K562 (cell line): ENCODE data around the gene DOCK7. TPM values are rescaled to one million over a fixed set of nuclear protein-coding genes. Genes with fewer than 3 reads are reported as not detected.

Experiments used
- ATAC-seq: fragments of 200-7000 bp; cut with Tn5 transposase; 3 replicates; pipeline ENCODE4 v1.9.1; 2020; ENCODE audit warnings: moderate library complexity
- BruUV-seq: library from RNA; stranded (reverse); fragments of 400-500 nt; replicated peaks from 2 replicates; lab custom pipeline; 2021; lab: Mats Ljungman, UMichigan
- CTCF ChIA-PET: fragments of 300-600 bp; formaldehyde crosslinking; extraction: SDS; loops from one replicate; lab custom pipeline; 2021; ENCODE audit warnings: low intra/inter-chr PET ratio; lab: Yijun Ruan, JAX
- POLR2A ChIA-PET: fragments of 300-600, 350-650 bp; sonication (Branson Sonifier 250); formaldehyde crosslinking; extraction: SDS; loops from one replicate; lab custom pipeline; 2021; ENCODE audit warnings: antibody characterized with exemption, inconsistent platforms; lab: Yijun Ruan, JAX
- DNase-seq, 4 experiments: peaks; one replicate each; pipeline versions ENCODE4 v3.0.0 to v3.0.0-alpha.2; 2011 to 2018; ENCODE audit warnings: low spot score in 3 of 4, mixed read lengths in 3 of 4; ENCODE audit errors: extremely low read depth in 1 of 4
- FAIRE-seq: peaks from 2 replicates; lab custom pipeline; 2011; peaks lifted over from hg19 to GRCh38; lab: Jason Lieb, UNC
- H2AFZ ChIP-seq: 2 replicates; pipeline ENCODE4 v1.6.0; 2011; ENCODE audit warnings: low read depth, low read length, control low read depth, inconsistent platforms
- H3K27ac ChIP-seq: fragments of 200-600 bp; 3 replicates; pipeline ENCODE4 v1.8.0; 2011; ENCODE audit warnings: low read depth, mild to moderate bottlenecking, control low read depth, inconsistent platforms, low read length, moderate library complexity, mixed read lengths; ENCODE audit errors: extremely low read depth
- H3K27me3 ChIP-seq, 2 experiments: fragments of 300-600 bp in 1 of 2; 2 replicates in 1 of 2; 3 replicates in 1 of 2; pipeline versions ENCODE4 v1.6.0 to v1.8.0; 2011; ENCODE audit warnings: inconsistent platforms in 2 of 2, low read length in 2 of 2, mild to moderate bottlenecking in 1 of 2, mixed read lengths in 1 of 2, moderate library complexity in 1 of 2; ENCODE audit not compliant: control insufficient read depth in 2 of 2, insufficient read depth in 2 of 2
- H3K36me3 ChIP-seq: fragments of 300-600 bp; 3 replicates; pipeline ENCODE4 v1.8.0; 2011; ENCODE audit warnings: mild to moderate bottlenecking, low read length, inconsistent platforms; ENCODE audit not compliant: control insufficient read depth, insufficient read depth
- H3K4me1 ChIP-seq, 2 experiments: fragments of 200-600 bp in 1 of 2; replicated peaks in 1 of 2; 2 replicates in 1 of 2; 3 replicates in 1 of 2; pipeline versions ENCODE4 v1.5.1 to v1.8.0; 2011; ENCODE audit warnings: inconsistent platforms in 2 of 2, low read length in 2 of 2, mild to moderate bottlenecking in 1 of 2, mixed read lengths in 1 of 2, moderate library complexity in 1 of 2; ENCODE audit not compliant: control insufficient read depth in 2 of 2, insufficient read depth in 2 of 2
- H3K4me2 ChIP-seq: 2 replicates; pipeline ENCODE4 v1.6.1; 2011; ENCODE audit warnings: low read length, control low read depth, inconsistent platforms, mixed read lengths; ENCODE audit not compliant: insufficient read depth
- H3K4me3 ChIP-seq: fragments of 200-600 bp; sonication (generic), shearing (Covaris generic); 2 replicates; pipeline ENCODE4 v1.5.1; 2016; ENCODE audit warnings: control low read depth, inconsistent platforms
- H3K79me2 ChIP-seq: fragments of 200-600 bp; 3 replicates; pipeline ENCODE4 v1.8.0; 2011; ENCODE audit warnings: low read length, inconsistent platforms; ENCODE audit not compliant: control insufficient read depth, insufficient read depth
- H3K9ac ChIP-seq, 2 experiments: 2 replicates each; pipeline versions ENCODE4 v1.6.0 to v1.6.1; 2011; ENCODE audit warnings: low read depth in 2 of 2, low read length in 2 of 2, control low read depth in 1 of 2, inconsistent platforms in 1 of 2, mild to moderate bottlenecking in 1 of 2, mixed read lengths in 1 of 2; ENCODE audit not compliant: insufficient read depth in 1 of 2
- H3K9me1 ChIP-seq: one replicate; pipeline ENCODE4 v1.6.0; 2011; ENCODE audit warnings: inconsistent platforms, mild to moderate bottlenecking, low read length, moderate library complexity; ENCODE audit not compliant: control insufficient read depth, insufficient read depth
- H3K9me3 ChIP-seq: replicated peaks from 2 replicates; pipeline ENCODE4 v1.5.1; 2011; ENCODE audit warnings: low read depth, low read length, inconsistent platforms; ENCODE audit not compliant: control insufficient read depth, insufficient read depth
- H4K20me1 ChIP-seq: replicated peaks from 2 replicates; pipeline ENCODE4 v1.6.1; 2011; ENCODE audit warnings: low read length, inconsistent platforms, mixed read lengths; ENCODE audit not compliant: control insufficient read depth, insufficient read depth
- CTCF ChIP-seq, 3 experiments: IDR thresholded peaks in 2 of 3; conservative IDR thresholded peaks in 1 of 3; 2 replicates each; pipeline ENCODE4 v1.5.1; 2011 to 2012; ENCODE audit warnings: low read length in 3 of 3, mild to moderate bottlenecking in 3 of 3, control low read depth in 2 of 3, improper control_type of control experiment in 1 of 3, inconsistent platforms in 1 of 3, low read depth in 1 of 3, mixed read lengths in 1 of 3, moderate library complexity in 1 of 3; ENCODE audit not compliant: insufficient read depth in 2 of 3
- CUX1 ChIP-seq: fragments of 200-800 bp; sonication (Bioruptor generic); IDR thresholded peaks from 2 replicates; pipeline ENCODE4 v1.6.1; 2016; ENCODE audit warnings: missing genetic modification characterization, missing compliant biosample characterization
- ZNF511 ChIP-seq: sonication (generic); formaldehyde crosslinking; IDR thresholded peaks from 2 replicates; pipeline ENCODE4 v1.8.0; 2022; ENCODE audit warnings: mild to moderate bottlenecking, missing genetic modification reagents
- WGBS: fragments of 100-300 bp; shearing (Covaris generic); methylation state at CpG from one replicate; pipeline ENCODE4 v1.1.6; 2016; ENCODE audit warnings: low coverage, mixed read lengths; ENCODE audit not compliant: insufficient coverage; ENCODE audit errors: missing lambda C conversion rate; 5-methylcytosine and 5-hydroxymethylcytosine counted together
- in situ Hi-C: fragments of 300-500 bp; cut with MboI; formaldehyde crosslinking; loops from 4 replicates; pipeline ENCODE4 v1.15.0; 2018; ENCODE audit warnings: inconsistent platforms, mixed read lengths
- intact Hi-C: fragments of 100-400 bp; cut with micrococcal nuclease; formaldehyde crosslinking; loops from 2 replicates; pipeline ENCODE4 v1.14.2; 2022
- polyA plus RNA-seq, 8 experiments: library from polyadenylated mRNA; depleted of rRNA in 4 of 8; stranded (reverse) in 5 of 8; unstranded in 3 of 8; fragments of >200 nt; fragmentation: Nextera tagmentation in 2 of 8; fragmentation: Illumina TruSeq in 1 of 8; extraction: Ambion mirVana in 2 of 8; extraction: Trizol in 1 of 8; gene quantifications; 2 replicates each; pipeline versions ENCODE4 v1.2.1 to v1.2.3, GENCODE V29; 2011 to 2014; ENCODE audit warnings: inconsistent platforms in 1 of 8, missing spikeins in 1 of 8
- total RNA-seq, 7 experiments: library from RNA; depleted of rRNA in 6 of 7; stranded (reverse); fragments of >200 nt in 6 of 7; fragmentation: Illumina TruSeq in 2 of 7; extraction: Trizol in 2 of 7; gene quantifications; 2 replicates each; pipeline versions ENCODE4 v1.2.1 to v1.2.3, GENCODE V29; 2011 to 2021; ENCODE audit warnings: low replicate concordance in 1 of 7

Gene DOCK7
- total and polyA plus RNA-seq, 9 of the 15 experiments (the other 6 are each of a cell fraction or from before 2014, with no cell fraction given) = 4.9 to 35.1 (median 12.6) TPM

- no peak for DNase-seq
- FAIRE-seq = no peak
- intact Hi-C loops = loop anchor here (5.0 kb wide), 1 partner anchor 1382 kb away; no protein-coding TSS in a partner anchor
- H2AFZ ChIP-seq = no peak overlapping the region
- ChIA-PET POLR2A (no interaction called here), CTCF (no interaction called here)
- no peaks in the 10 kb centered on the region for H3K9me3 ChIP-seq
- in situ Hi-C loops = no loop called here
- no peak overlapping the region for H3K4me3 ChIP-seq
- peaks cover 6% of the 10 kb centered on the region; the same call in 1 of the 2 replicates for H4K20me1 ChIP-seq
- BruUV-seq = no TSS peak
- H3K9ac ChIP-seq = no peak overlapping the region
- peaks cover 0 to 5% of the 10 kb centered on the region in 2 experiments; a peak in 1 of 5 replicates for H3K27me3 ChIP-seq
- H3K36me3 ChIP-seq = no peaks in the 10 kb centered on the region
- no peak for ATAC-seq
- no peak overlapping the region for H3K27ac ChIP-seq
- 91% methylated on average over 12 of the region's 12 CpGs for WGBS
- H3K79me2 ChIP-seq = peaks cover 35% of the 10 kb centered on the region
- no peak overlapping the region for H3K4me2 ChIP-seq
- TF ChIP-seq ZNF511 = no peak
- H3K9me1 ChIP-seq = no peaks in the 10 kb centered on the region
- H3K4me1 ChIP-seq = peaks cover 2 to 17% of the 10 kb centered on the region in 2 experiments; a peak in 4 of 5 replicates
Measured at GRCh38 chr1:62434618-62435001, 253.6 kb downstream of the DOCK7 start.

GRCh38 chr1:62433861-62434617 lies 254.1 kb downstream of the DOCK7 start:
- 86% methylated on average over 10 of the region's 10 CpGs for WGBS
- Histone ChIP-seq H3K27ac (no peak overlapping the region), H3K36me3 (no peaks in the 10 kb centered on the region), H4K20me1 (peaks cover 6% of the 10 kb centered on the region; the same call in 1 of the 2 replicates), H3K9ac (no peak overlapping the region), H2AFZ (no peak overlapping the region), H3K9me1 (no peaks in the 10 kb centered on the region), H3K4me3 (no peak overlapping the region), H3K27me3 (peaks cover 3 to 5% of the 10 kb centered on the region in 2 experiments; a peak in 1 of 5 replicates), H3K9me3 (no peaks in the 10 kb centered on the region), H3K4me1 (peaks cover 2 to 17% of the 10 kb centered on the region in 2 experiments; a peak in 4 of 5 replicates), H3K4me2 (no peak overlapping the region), H3K79me2 (peaks cover 29% of the 10 kb centered on the region)
- in situ Hi-C loops = no loop called here
- ATAC-seq = no peak
- CTCF ChIA-PET = no interaction called here
- DNase-seq = no peak
- BruUV-seq = no TSS peak
- intact Hi-C loops = no loop called here
- POLR2A ChIA-PET = no interaction called here
- no peak for FAIRE-seq
- TF ChIP-seq CTCF (IDR thresholded peaks at IDR 0.05 in 2 of 3, conservative IDR thresholded peaks at IDR 0.05 in 1 of 3; ENCODE audit: insufficient read depth in 2 of 3, low read depth in 1 of 3, low read length in 3 of 3) (peak in 1 of 3 experiments; percentile 11; a peak in 1 of 6 replicates), CUX1 (CRISPR knock-in tag) (no peak)
